A549 (cell line): ENCODE data around the gene EPB42. TPM values are rescaled to one million over a fixed set of nuclear protein-coding genes. Genes with fewer than 3 reads are reported as not detected.

ENCODE experiments used
- ATAC-seq, 2 experiments: fragments of 200-7000 bp in 1 of 2; fragments of >200 bp in 1 of 2; cut with Nextera tagmentation in 1 of 2; cut with Tn5 transposase in 1 of 2; 3 replicates each; pipeline versions ENCODE4 v1.8.0 to v1.9.1; 2018 to 2020; ENCODE audit warnings: mild to moderate bottlenecking in 1 of 2, moderate library complexity in 1 of 2
- CTCF ChIA-PET: fragments of 300-600 bp; sonication (Branson Sonifier 250); formaldehyde crosslinking; extraction: SDS; loops from one replicate; lab custom pipeline; 2021; ENCODE audit warnings: antibody characterized with exemption, inconsistent platforms; lab: Yijun Ruan, JAX
- POLR2A ChIA-PET: fragments of 350-600 bp; formaldehyde crosslinking; extraction: SDS; loops from one replicate; lab custom pipeline; 2021; ENCODE audit warnings: antibody characterized with exemption, inconsistent platforms; lab: Yijun Ruan, JAX
- DNase-seq, 2 experiments: peaks; one replicate each; pipeline versions ENCODE4 v3.0.0 to v3.0.0-alpha.2; 2011 to 2016; ENCODE audit warnings: low read depth in 1 of 2, low spot score in 1 of 2
- FAIRE-seq: peaks from 2 replicates; lab custom pipeline; 2011; peaks lifted over from hg19 to GRCh38; lab: Jason Lieb, UNC
- H3K27ac ChIP-seq, 2 experiments: fragments of >200 bp; sonication (Bioruptor Twin); formaldehyde crosslinking; 3 replicates each; pipeline ENCODE4 v1.5.1; 2016 to 2017
- H3K4me1 ChIP-seq: fragments of >200 bp; sonication (Bioruptor Twin); formaldehyde crosslinking; 3 replicates; pipeline ENCODE4 v1.6.1; 2016
- H3K4me2 ChIP-seq: fragments of >200 bp; sonication (Bioruptor Twin); formaldehyde crosslinking; 3 replicates; pipeline ENCODE4 v1.6.1; 2016
- H3K4me3 ChIP-seq: fragments of >200 bp; sonication (Bioruptor Twin); formaldehyde crosslinking; 3 replicates; pipeline ENCODE4 v1.5.1; 2016
- H3K9me3 ChIP-seq: fragments of >200 bp; sonication (Bioruptor Twin); formaldehyde crosslinking; 3 replicates; pipeline ENCODE4 v1.6.1; 2016
- BHLHE40 ChIP-seq: IDR thresholded peaks from 2 replicates; pipeline ENCODE4 v1.6.1; 2012; ENCODE audit warnings: low read depth, low read length, inconsistent platforms
- FOSL2 ChIP-seq, 2 experiments: fragments of 450-650 bp in 1 of 2; fragments of >200 bp in 1 of 2; sonication (Bioruptor Twin) in 1 of 2; formaldehyde crosslinking; IDR thresholded peaks; 2 replicates each; pipeline versions ENCODE4 v1.5.0 to v1.6.1; 2016 to 2020; ENCODE audit warnings: mild to moderate bottlenecking in 1 of 2, moderate library complexity in 1 of 2
- FOXS1 ChIP-seq: fragments of 250-450 bp; sonication (Bioruptor Pico); IDR thresholded peaks from 2 replicates; pipeline ENCODE4 v1.5.0; 2020; ENCODE audit warnings: mild to moderate bottlenecking, moderate library complexity
- HEYL ChIP-seq: fragments of 250-450 bp; sonication (Bioruptor Pico); IDR thresholded peaks from 2 replicates; pipeline ENCODE4 v1.8.0; 2021; ENCODE audit warnings: mild to moderate bottlenecking, moderate library complexity
- HOXB13 ChIP-seq: fragments of 250-450 bp; sonication (Bioruptor Pico); IDR thresholded peaks from 2 replicates; pipeline ENCODE4 v1.5.0; 2020; ENCODE audit warnings: low read depth, mild to moderate bottlenecking, moderate library complexity
- MYC ChIP-seq: IDR thresholded peaks from 2 replicates; pipeline ENCODE4 v1.6.1; 2012; ENCODE audit warnings: mild to moderate bottlenecking, inconsistent platforms, low read length, improper control_type of control experiment, borderline replicate concordance
- NPAS2 ChIP-seq: fragments of 250-450 bp; sonication (Bioruptor Pico); IDR thresholded peaks from 2 replicates; pipeline ENCODE4 v1.8.0; 2022; ENCODE audit warnings: mild to moderate bottlenecking, moderate library complexity, borderline replicate concordance
- NR3C1 ChIP-seq: fragments of >200 bp; sonication (Bioruptor Twin); formaldehyde crosslinking; IDR thresholded peaks from 3 replicates; pipeline ENCODE4 v1.6.1; 2017
- PHF8 ChIP-seq: fragments of 200-600 bp; sonication (generic); IDR thresholded peaks from 2 replicates; pipeline ENCODE4 v1.6.1; 2016; ENCODE audit warnings: low read depth, mild to moderate bottlenecking, antibody characterized with exemption, moderate library complexity, borderline replicate concordance
- POLR2AphosphoS2 ChIP-seq: conservative IDR thresholded peaks from 2 replicates; pipeline ENCODE4 v1.6.1; 2012; ENCODE audit warnings: low read length, improper control_type of control experiment, inconsistent platforms
- RARB ChIP-seq: fragments of 250-450 bp; sonication (Bioruptor Pico); IDR thresholded peaks from 2 replicates; pipeline ENCODE4 v1.8.0; 2021; ENCODE audit warnings: mild to moderate bottlenecking, moderate library complexity
- RNF2 ChIP-seq: fragments of 200-600 bp; sonication (generic); IDR thresholded peaks from 2 replicates; pipeline ENCODE4 v1.6.1; 2016; ENCODE audit warnings: low read depth, mild to moderate bottlenecking, antibody characterized with exemption, moderate library complexity, borderline replicate concordance
- SREBF2 ChIP-seq: fragments of 450-650 bp; IDR thresholded peaks from 2 replicates; pipeline ENCODE4 v1.6.1; 2014; ENCODE audit warnings: mild to moderate bottlenecking, moderate library complexity
- TP53 ChIP-seq: fragments of 250-450 bp; sonication (Bioruptor Pico); IDR thresholded peaks from 2 replicates; pipeline ENCODE4 v1.5.0; 2021; ENCODE audit warnings: mild to moderate bottlenecking, moderate library complexity
- ZC3H11A ChIP-seq: fragments of 450-650 bp; IDR thresholded peaks from 2 replicates; pipeline ENCODE4 v1.6.1; 2014; ENCODE audit warnings: antibody characterized with exemption, mild to moderate bottlenecking
- WGBS: methylation state at CpG from one replicate; pipeline ENCODE4 v1.1.6; 2017; ENCODE audit errors: missing lambda C conversion rate; 5-methylcytosine and 5-hydroxymethylcytosine counted together
- polyA plus RNA-seq, 4 experiments: library from polyadenylated mRNA; depleted of rRNA in 3 of 4; stranded (reverse); fragments of >200 nt; fragmentation: RNase III in 1 of 4; extraction: RNeasy Plus Mini Kit Qiagen cat#74134 plus additional on column Dnase treatment in 1 of 4; gene quantifications; 2 replicates in 3 of 4; 3 replicates in 1 of 4; pipeline ENCODE4 v1.2.3, GENCODE V29; 2011 to 2017
- TF ChIP-seq, protein P1 (sequence below): fragments of >200 bp; sonication (Bioruptor Twin); formaldehyde crosslinking; IDR thresholded peaks from 2 replicates; pipeline ENCODE4 v1.6.1; 2016
- TF ChIP-seq, protein P2 (sequence below): fragments of >200 bp; sonication (Bioruptor Twin); formaldehyde crosslinking; IDR thresholded peaks from 3 replicates; pipeline ENCODE4 v1.5.1; 2016
- TF ChIP-seq, protein P3 (sequence below): fragments of 250-450 bp; sonication (Bioruptor Pico); IDR thresholded peaks from 2 replicates; pipeline ENCODE4 v1.5.0; 2021; ENCODE audit warnings: mild to moderate bottlenecking, moderate library complexity, borderline replicate concordance
- TF ChIP-seq, protein P4 (sequence below): IDR thresholded peaks from 2 replicates; pipeline ENCODE4 v1.6.1; 2012; ENCODE audit warnings: low read depth, borderline replicate concordance

EPB42 gene
- polyA plus RNA-seq, 2 of the 4 experiments (the other 2 are of a cell fraction) = not detected

DNA sequence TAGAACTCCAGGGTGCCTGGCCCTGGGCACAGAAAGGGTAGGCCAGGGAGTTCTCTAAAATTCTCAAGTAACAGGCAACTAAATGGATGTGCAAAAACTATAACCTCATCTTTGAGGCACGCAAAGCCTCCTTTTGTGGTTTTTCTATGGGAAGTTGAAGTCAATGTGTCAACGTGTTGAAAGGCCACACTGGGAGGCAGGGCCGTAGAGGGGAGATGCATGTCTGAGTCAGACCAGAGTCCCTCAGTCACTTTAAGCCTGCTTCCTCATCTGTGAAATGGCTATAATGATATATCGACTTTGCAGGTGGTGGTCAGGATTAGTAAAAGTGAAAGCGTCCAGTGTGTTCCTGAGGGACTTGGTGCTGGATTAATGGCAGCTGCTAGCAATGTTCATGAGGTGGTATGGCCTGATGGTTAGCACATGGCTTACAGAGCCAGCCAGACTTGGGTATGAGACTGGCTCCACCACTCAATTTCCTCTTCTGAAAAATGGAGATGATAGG is 28.9 kb upstream of the EPB42 start:
- H3K4me3 ChIP-seq = no peak overlapping the region
- TF ChIP-seq RNF2 (no peak), NPAS2 (CRISPR knock-in tag) (no peak), HOXB13 (no peak)
- WGBS = 42% methylated on average over 5 of the region's 5 CpGs
- CTCF ChIA-PET = interaction anchor here (0.5 to 2.8 kb wide), 2 partner anchors 36 to 289 kb away, joined by 3 to 18 read pairs; no protein-coding TSS in a partner anchor
- H3K9me3 ChIP-seq = no peaks in the 10 kb centered on the region
- H3K4me1 ChIP-seq = no peaks in the 10 kb centered on the region
- no peak for ATAC-seq
- H3K4me2 ChIP-seq = no peak overlapping the region
- no peak for DNase-seq
- POLR2A ChIA-PET = no interaction called here
- FAIRE-seq = no peak
- no peak overlapping the region for H3K27ac ChIP-seq

DNA sequence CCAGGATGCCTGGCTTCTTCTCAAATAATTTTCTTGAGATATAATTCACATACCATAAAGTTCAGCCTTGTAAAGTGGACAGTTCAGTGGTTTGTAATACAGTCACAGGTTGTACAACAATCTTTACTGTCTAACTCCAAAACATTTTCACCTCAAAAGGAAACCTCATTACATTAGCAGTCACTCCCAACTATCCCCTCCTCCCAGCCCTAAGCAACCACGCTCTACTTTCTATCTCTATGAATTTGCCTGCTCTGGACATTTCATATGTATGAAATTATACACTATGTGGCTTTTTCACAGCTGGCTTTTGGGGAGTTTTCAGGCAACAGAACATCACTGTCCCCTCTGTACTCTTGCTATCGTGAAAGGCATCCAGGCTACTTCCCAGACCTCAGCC is 28.4 kb upstream of the EPB42 start:
- no peaks in the 10 kb centered on the region for H3K9me3 ChIP-seq
- no peak overlapping the region for H3K4me3 ChIP-seq
- FAIRE-seq (no peak), ATAC-seq (no peak), DNase-seq (no peak)
- CTCF ChIA-PET = interaction anchor here (1.3 kb wide), 1 partner anchor 36 kb away, joined by 3 read pairs; no protein-coding TSS in a partner anchor
- TF ChIP-seq ZC3H11A = no peak
- no peak overlapping the region for H3K27ac ChIP-seq
- no peaks in the 10 kb centered on the region for H3K4me1 ChIP-seq
- POLR2A ChIA-PET = no interaction called here
- WGBS = 61% methylated on average over 2 of the region's 2 CpGs
- no peak overlapping the region for H3K4me2 ChIP-seq

DNA sequence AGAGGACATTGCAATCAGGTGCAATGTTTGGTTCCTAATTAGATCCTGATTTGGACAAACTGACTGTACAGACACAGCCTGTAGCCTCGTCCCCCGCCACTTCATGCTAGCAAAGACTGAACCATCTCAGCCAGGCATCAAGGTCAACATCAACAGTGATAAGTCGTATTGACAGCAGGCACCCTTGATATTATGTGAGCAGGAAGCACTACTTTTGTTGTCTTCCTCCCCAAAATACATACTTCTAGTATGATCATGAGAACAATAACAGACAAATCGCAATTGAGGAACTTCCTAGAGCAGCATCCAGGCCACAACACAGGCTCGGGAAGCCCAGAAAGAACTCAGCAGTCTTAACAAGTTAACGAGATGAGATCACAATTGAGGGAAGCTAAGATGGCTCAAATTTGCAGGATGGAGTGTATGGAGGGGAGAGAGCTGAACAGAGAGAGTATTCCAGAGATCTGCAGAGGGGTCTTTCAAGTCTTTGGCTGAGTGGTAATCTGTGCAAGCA is 25.5 kb upstream of the EPB42 start:
- Histone ChIP-seq H3K4me3 (no peak overlapping the region), H3K4me1 (no peaks in the 10 kb centered on the region), H3K4me2 (no peak overlapping the region), H3K9me3 (no peaks in the 10 kb centered on the region), H3K27ac (no peak overlapping the region)
- ATAC-seq (no peak), FAIRE-seq (no peak), DNase-seq (no peak)
- POLR2A ChIA-PET = no interaction called here
- CTCF ChIA-PET = interaction anchor here (4.4 kb wide), 1 partner anchor 21 kb away, joined by 17 read pairs; no protein-coding TSS in a partner anchor
- TF ChIP-seq FOSL2 (IDR thresholded peaks at IDR 0.05) (no peak), FOSL2 (CRISPR knock-in tag; IDR thresholded peaks at IDR 0.05) (no peak), POLR2AphosphoS2 (no peak), NR3C1 (no peak), HEYL (no peak), SREBF2 (no peak), FOXS1 (CRISPR knock-in tag) (no peak), RARB (no peak), PHF8 (no peak), MYC (no peak), BHLHE40 (no peak), TP53 (CRISPR knock-in tag) (no peak)
- TF ChIP-seq, protein P1, sequence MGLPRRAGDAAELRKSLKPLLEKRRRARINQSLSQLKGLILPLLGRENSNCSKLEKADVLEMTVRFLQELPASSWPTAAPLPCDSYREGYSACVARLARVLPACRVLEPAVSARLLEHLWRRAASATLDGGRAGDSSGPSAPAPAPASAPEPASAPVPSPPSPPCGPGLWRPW = no peak
- TF ChIP-seq, protein P2, sequence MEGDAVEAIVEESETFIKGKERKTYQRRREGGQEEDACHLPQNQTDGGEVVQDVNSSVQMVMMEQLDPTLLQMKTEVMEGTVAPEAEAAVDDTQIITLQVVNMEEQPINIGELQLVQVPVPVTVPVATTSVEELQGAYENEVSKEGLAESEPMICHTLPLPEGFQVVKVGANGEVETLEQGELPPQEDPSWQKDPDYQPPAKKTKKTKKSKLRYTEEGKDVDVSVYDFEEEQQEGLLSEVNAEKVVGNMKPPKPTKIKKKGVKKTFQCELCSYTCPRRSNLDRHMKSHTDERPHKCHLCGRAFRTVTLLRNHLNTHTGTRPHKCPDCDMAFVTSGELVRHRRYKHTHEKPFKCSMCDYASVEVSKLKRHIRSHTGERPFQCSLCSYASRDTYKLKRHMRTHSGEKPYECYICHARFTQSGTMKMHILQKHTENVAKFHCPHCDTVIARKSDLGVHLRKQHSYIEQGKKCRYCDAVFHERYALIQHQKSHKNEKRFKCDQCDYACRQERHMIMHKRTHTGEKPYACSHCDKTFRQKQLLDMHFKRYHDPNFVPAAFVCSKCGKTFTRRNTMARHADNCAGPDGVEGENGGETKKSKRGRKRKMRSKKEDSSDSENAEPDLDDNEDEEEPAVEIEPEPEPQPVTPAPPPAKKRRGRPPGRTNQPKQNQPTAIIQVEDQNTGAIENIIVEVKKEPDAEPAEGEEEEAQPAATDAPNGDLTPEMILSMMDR = no peak
- TF ChIP-seq, protein P3, sequence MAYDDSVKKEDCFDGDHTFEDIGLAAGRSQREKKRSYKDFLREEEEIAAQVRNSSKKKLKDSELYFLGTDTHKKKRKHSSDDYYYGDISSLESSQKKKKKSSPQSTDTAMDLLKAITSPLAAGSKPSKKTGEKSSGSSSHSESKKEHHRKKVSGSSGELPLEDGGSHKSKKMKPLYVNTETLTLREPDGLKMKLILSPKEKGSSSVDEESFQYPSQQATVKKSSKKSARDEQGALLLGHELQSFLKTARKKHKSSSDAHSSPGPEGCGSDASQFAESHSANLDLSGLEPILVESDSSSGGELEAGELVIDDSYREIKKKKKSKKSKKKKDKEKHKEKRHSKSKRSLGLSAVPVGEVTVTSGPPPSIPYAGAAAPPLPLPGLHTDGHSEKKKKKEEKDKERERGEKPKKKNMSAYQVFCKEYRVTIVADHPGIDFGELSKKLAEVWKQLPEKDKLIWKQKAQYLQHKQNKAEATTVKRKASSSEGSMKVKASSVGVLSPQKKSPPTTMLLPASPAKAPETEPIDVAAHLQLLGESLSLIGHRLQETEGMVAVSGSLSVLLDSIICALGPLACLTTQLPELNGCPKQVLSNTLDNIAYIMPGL = no peak
- TF ChIP-seq, protein P4, sequence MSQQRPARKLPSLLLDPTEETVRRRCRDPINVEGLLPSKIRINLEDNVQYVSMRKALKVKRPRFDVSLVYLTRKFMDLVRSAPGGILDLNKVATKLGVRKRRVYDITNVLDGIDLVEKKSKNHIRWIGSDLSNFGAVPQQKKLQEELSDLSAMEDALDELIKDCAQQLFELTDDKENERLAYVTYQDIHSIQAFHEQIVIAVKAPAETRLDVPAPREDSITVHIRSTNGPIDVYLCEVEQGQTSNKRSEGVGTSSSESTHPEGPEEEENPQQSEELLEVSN = no peak
- 18% methylated on average over 6 of the region's 6 CpGs for WGBS
